ENCODE results near the gene GPRIN3.

DNA sequence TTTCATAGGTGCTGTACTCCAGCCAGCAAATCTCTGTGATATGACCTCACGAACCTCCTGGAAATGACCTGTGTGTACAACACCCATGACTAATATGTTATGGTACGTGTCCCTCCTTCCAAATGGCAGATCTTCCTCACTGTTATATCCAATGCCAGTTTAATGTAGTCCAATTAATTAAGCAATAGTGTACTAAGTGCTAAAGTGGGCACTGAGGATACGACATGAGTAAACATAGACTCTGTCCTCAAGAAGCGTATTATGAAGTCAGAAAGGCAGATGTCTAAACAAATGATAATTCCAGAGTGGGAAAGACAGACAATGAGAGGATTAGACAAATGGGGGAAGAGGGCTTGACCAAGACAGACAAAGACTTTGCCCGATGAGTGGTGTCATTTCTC lies 33.9 kb downstream of the GPRIN3 start:
- TF ChIP-seq REST (IDR thresholded peaks at IDR 0.05; ENCODE audit: low read depth), result no peak
- TF ChIP-seq, protein P1, sequence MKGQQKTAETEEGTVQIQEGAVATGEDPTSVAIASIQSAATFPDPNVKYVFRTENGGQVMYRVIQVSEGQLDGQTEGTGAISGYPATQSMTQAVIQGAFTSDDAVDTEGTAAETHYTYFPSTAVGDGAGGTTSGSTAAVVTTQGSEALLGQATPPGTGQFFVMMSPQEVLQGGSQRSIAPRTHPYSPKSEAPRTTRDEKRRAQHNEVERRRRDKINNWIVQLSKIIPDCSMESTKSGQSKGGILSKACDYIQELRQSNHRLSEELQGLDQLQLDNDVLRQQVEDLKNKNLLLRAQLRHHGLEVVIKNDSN (IDR thresholded peaks at IDR 0.05), result no peak
- no peak for TF ChIP-seq EGR1 (IDR thresholded peaks at IDR 0.05)
- no peak for TF ChIP-seq EP300 (IDR thresholded peaks at IDR 0.05; ENCODE audit: borderline replicate concordance)
- no peak for TF ChIP-seq NFIC (IDR thresholded peaks at IDR 0.05)

All from Ishikawa (cell line).